Chondrocyte (in vitro differentiated cells): Measurements from ENCODE around the gene GDF15. TPM values are rescaled to one million over a fixed set of nuclear protein-coding genes. Genes with fewer than 3 reads are reported as not detected.
"Not testable (repeated sequence)": the region's sequence is repeated elsewhere in the genome, so short reads cannot be mapped to it uniquely, and the experiment has no call there.

Source experiments
- DNase-seq: peaks from one replicate; pipeline ENCODE4 v3.0.0; 2021; ENCODE audit warnings: mixed read lengths, low spot score
- H3K27ac Mint-ChIP-seq: one replicate; pipeline ENCODE4 v1.8.0; 2021; ENCODE audit warnings: mild to moderate bottlenecking, moderate library complexity, mixed read lengths; ENCODE audit not compliant: unreplicated experiment
- H3K27me3 Mint-ChIP-seq: 2 replicates; pipeline ENCODE4 v1.8.0; 2021; ENCODE audit warnings: low read depth, mixed read lengths
- H3K36me3 Mint-ChIP-seq: 2 replicates; pipeline ENCODE4 v1.8.0; 2021; ENCODE audit warnings: low read depth, mixed read lengths
- H3K4me1 Mint-ChIP-seq: 2 replicates; pipeline ENCODE4 v1.8.0; 2021; ENCODE audit warnings: low read depth, mild to moderate bottlenecking, mixed read lengths
- H3K4me3 Mint-ChIP-seq: one replicate; pipeline ENCODE4 v1.8.0; 2021; ENCODE audit warnings: mild to moderate bottlenecking, moderate library complexity, mixed read lengths; ENCODE audit not compliant: unreplicated experiment
- H3K9me3 Mint-ChIP-seq: 2 replicates; pipeline ENCODE4 v1.8.0; 2021; ENCODE audit warnings: low read depth, mixed read lengths
- CTCF ChIP-seq: fragments of 200-600 bp; sonication (generic); IDR thresholded peaks from 2 replicates; pipeline ENCODE4 v1.5.0; 2021; ENCODE audit warnings: antibody characterized with exemption, mild to moderate bottlenecking, moderate library complexity
- total RNA-seq: library from RNA; stranded (reverse); gene quantifications from 3 replicates; pipeline ENCODE4 v1.2.1, GENCODE V29; 2021

Gene GDF15
- total RNA-seq, 1 donor from 2014 or later, result 149 TPM

DNA sequence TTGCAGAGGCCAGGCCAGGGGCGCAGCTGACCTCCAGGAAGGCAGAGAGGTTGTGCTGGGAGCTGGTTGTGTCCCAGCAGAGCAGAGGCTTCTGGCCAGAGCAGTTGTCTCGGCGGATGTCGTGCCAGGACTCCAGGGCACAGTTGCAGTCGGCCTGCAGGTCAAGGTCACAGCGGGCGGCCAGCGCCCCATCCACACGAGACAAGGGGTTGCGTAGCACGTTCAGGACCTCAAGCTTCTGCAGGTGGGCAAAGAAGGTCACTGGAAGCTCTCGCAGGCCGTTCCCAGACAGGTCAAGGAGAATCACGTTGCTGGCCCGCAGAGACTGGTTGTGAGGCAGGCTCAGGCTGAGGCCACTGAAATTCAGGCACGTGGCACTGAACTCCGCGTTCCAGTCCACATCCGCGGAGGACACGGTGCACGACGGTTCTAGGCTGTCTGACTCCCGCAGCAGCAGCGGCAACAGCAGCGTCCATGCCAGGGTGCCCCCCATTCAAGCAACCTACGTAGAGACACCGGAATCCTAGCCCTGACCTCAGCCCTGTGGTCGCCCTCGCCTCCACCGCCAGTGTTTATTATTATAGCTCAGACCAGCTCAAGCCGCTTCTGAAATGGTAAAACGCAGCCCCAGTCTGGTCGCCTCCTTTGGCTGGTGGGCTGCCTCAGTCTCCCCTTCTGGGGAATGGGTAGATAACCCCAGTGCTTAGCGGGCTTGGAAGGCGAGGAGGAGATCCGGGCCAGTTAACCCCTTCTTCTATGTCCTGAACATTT is 10.7 kb downstream of the GDF15 start:
- no peaks in the 10 kb centered on the region for H3K27me3 Mint-ChIP-seq
- no peak for DNase-seq
- no peak for TF ChIP-seq CTCF
- no peaks in the 10 kb centered on the region for H3K36me3 Mint-ChIP-seq
- peaks cover 10% of the 10 kb centered on the region for H3K4me1 Mint-ChIP-seq
- H3K27ac Mint-ChIP-seq, result no peak overlapping the region
- no peak overlapping the region for H3K4me3 Mint-ChIP-seq
- no peaks in the 10 kb centered on the region for H3K9me3 Mint-ChIP-seq

- Mint-ChIP-seq H3K9me3 (no peaks in the 10 kb centered on the region), H3K27me3 (no peaks in the 10 kb centered on the region), H3K4me1 (peaks cover 15% of the 10 kb centered on the region), H3K4me3 (no peak within 1 kb of the TSS), H3K27ac (no peak within 1 kb of the TSS), H3K36me3 (no peaks in the 10 kb centered on the region)
- no peak for DNase-seq
- TF ChIP-seq CTCF, result no peak
Observed at GRCh38 chr19:18397242-18398202, 11.6 kb downstream of the GDF15 start, which contains the start of gene LRRC25. TSS of gene LRRC25 (minus strand) at chr19:18397622. CDS start at chr19:18396963, 659 bp downstream.

DNA sequence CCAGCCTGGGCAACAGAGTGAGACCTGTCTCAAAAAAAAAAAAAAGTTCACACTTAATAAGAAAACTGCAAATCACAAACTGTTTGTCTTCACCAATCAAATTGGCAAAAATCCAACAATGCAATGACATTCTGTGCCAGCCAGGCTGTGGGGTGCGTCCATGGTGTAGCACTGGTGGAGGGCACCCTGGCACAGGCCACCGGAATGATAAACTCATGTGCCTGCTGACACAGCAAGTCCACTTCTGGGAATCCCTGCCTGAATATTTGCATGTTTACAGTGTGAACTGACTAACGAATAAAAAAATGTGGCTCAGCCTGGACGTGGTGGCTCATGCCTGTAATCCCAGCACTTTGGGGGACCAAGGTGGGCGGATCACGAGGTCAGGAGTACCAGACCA is 13.1 kb downstream of the GDF15 start:
- H3K9me3 Mint-ChIP-seq, result no peaks in the 10 kb centered on the region
- DNase-seq, result no peak
- no peak for TF ChIP-seq CTCF
- H3K27me3 Mint-ChIP-seq, result no peaks in the 10 kb centered on the region
- peaks cover 18% of the 10 kb centered on the region for H3K4me1 Mint-ChIP-seq
- no peaks in the 10 kb centered on the region for H3K36me3 Mint-ChIP-seq
- H3K27ac Mint-ChIP-seq, result peak overlapping the region; percentile 17
- H3K4me3 Mint-ChIP-seq, result no peak overlapping the region

DNA sequence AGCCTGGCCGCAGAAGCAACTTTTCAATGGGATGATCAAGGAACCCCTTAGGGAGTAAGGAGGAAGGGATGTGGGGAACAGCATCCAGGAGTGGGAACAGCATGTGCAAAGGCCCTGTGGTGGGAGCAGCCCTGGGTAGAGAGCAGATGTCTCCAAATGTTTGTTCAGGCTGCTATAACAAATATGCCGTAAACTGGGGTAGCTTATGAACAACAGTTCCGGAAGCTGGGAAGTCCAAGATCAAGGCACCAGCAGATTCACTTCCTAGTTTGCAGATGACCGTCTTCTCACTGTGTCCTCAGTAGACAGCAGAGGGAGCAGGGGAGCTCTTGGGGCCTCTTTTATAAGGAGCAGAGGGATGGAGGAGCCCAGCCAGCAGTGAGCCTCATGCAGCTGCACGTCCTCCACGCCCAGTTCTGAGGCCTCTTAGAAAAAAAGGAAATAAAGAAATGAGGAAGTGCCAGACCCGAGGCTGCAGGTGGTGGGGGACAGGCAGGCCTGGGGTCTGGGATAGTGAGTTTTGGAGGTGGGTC is 15.7 kb downstream of the GDF15 start:
- Mint-ChIP-seq H3K4me3 (peak overlapping the region; percentile 37), H3K36me3 (no peaks in the 10 kb centered on the region), H3K9me3 (no peaks in the 10 kb centered on the region), H3K27ac (peak overlapping the region; percentile 87), H3K4me1 (peaks cover 18% of the 10 kb centered on the region), H3K27me3 (no peaks in the 10 kb centered on the region)
- peak; percentile 73 for TF ChIP-seq CTCF
- no peak for DNase-seq

DNA sequence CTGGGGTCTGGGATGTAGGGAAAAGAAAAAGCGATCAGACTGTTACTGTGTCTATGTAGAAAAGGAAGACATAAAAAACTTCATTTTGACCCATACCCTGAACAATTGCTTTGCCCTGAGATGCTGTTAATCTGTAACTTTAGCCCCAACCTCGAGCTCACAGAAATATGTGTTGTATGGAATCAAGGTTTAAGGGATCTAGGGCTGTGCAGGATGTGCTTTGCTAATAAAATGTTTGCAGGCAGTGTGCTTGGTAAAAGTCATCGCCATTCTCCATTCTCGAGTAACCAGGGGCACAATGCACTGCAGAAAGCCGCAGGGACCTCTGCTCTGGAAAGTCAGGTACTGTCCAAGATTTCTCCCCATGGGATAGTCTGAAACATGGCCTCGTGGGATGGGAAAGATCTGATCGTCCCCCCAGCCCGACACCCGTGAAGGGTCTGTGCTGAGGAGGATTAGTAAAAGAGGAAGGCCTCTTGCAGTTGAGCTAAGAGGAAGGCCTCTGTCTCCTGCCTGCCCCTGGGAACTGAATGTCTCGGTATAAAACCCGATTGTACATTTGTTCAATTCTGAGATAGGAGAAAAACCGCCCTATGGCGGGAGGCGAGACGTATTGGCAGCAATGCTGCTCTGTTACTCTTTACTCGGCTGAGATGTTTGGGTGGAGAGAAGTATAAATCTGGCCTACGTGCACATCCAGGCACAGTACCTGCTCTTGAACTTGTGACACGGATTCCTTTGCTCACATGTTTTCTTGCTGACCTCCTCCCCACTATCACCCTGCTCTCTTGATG is 16.7 kb downstream of the GDF15 start:
- not testable (repeated sequence) for DNase-seq, H3K4me3 Mint-ChIP-seq, H3K36me3 Mint-ChIP-seq, H3K27ac Mint-ChIP-seq, H3K27me3 Mint-ChIP-seq, H3K9me3 Mint-ChIP-seq
- peaks cover 17% of the 10 kb centered on the region for H3K4me1 Mint-ChIP-seq

GRCh38 chr19:18405754-18406153 is 19.8 kb downstream of the GDF15 start:
- H3K36me3 Mint-ChIP-seq, H3K27me3 Mint-ChIP-seq, H3K27ac Mint-ChIP-seq, H3K4me3 Mint-ChIP-seq, H3K9me3 Mint-ChIP-seq, DNase-seq: not testable (repeated sequence)
- H3K4me1 Mint-ChIP-seq, result peaks cover 19% of the 10 kb centered on the region
